HPDE6-E6E7 (cell line): ENCODE measurements around the gene ST3GAL6.

ENCODE experiments used
- DNase-seq: peaks from one replicate; pipeline ENCODE4 v3.0.0; 2011; ENCODE audit warnings: missing footprints; ENCODE audit errors: extremely low spot score

The ST3GAL6 gene, protein sequence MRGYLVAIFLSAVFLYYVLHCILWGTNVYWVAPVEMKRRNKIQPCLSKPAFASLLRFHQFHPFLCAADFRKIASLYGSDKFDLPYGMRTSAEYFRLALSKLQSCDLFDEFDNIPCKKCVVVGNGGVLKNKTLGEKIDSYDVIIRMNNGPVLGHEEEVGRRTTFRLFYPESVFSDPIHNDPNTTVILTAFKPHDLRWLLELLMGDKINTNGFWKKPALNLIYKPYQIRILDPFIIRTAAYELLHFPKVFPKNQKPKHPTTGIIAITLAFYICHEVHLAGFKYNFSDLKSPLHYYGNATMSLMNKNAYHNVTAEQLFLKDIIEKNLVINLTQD

DNA sequence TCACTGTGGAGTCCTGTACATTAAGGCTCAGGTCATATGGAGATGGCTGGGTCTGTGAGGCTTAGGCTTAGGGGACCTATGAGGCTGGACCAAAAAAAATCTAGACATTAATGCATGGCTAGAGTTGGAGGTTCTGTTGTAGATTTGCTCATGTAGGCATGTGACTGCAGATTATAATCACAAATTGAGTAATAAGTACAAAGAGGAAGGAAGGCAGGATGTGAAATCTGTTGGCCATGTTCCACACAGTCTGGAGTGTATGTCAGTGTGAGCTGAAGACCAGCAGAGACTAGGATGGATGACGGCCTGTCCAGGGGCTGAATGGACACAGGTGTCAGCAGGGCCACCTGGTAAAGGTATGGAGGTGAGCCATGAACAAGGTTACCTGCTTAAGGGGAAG is at the start of gene ST3GAL6:
TSS of gene ST3GAL6 (plus strand) at position 265 of the 400 bp plus-strand sequence. CDS start 5,101 bp downstream, outside the sequence.
- no peak for DNase-seq

DNA sequence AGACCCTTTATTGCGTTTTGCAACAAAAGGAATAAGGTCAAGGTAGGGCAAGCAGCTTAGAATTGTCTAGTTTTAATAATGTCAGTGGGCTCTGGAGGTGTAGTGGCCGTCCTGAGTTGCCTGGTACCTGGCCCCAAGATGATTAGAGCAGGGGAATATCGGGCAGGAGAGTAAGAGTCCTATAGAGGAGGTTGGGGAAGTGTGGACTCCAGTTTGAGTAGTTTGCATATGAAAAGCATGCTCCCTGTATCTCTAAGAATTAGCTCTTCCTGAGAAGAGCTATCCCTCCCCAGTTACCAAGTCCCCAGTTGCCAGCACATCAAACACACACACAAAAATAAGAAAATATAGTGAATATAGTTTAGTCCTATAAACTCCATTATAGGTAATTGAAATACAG is 49.2 kb upstream of the ST3GAL6 start:
- DNase-seq: no peak

DNA sequence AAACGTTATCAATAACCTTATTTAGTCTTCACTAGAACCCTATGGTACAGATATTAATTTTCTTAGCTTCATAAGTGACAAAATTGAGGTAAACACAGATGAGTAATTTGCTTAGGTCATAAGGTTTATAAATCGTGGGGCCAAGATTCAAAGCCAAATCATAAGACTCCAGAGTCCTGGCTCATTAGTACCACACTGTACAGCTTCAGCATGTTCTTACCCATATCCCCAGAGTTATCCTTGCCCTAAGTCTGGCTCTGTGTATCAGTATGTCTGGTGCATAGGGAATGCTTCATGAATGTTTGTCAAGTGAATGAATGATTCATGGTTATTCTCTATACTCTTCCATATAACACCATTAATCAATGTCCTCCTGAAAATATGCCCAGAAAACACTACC is 45.6 kb upstream of the ST3GAL6 start:
- DNase-seq: no peak

DNA sequence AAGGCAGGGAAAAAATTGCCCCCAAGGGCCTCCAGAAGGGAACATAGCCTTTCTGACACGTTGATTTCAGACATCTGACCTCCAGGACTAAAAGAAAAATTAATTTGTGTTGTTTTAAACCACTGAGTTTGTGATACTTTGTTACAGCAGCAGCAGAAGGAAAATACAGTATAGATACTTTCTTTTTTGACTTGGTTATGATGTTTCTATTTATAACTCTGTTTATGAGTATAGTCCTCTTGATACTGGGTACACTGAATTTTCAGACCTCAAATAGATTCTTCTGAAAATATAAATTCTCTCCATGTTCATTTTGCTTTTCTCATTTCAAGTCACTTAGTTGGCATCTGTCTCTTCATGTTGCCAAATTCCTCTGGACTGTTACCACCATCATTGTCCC is 44.4 kb upstream of the ST3GAL6 start:
- no peak for DNase-seq

DNA sequence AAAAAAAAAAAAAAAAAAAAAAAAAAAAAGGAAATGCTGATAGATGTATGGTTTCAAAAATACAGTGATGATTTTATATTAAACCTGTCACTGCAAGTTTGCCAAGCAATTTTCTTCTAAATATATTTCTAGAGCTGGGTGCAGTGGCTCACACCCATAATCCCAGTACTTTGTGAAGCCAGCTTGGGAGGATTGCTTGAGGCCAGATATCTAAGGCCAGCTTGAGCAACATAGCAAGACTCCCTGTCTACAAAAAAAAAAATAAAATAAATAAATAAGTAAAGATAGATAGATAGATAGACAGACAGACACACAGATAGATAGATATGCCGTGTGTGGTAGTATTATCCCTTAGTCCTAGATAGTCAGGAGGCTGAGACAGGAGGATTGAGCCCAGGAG is 41.4 kb upstream of the ST3GAL6 start:
- DNase-seq: no peak

DNA sequence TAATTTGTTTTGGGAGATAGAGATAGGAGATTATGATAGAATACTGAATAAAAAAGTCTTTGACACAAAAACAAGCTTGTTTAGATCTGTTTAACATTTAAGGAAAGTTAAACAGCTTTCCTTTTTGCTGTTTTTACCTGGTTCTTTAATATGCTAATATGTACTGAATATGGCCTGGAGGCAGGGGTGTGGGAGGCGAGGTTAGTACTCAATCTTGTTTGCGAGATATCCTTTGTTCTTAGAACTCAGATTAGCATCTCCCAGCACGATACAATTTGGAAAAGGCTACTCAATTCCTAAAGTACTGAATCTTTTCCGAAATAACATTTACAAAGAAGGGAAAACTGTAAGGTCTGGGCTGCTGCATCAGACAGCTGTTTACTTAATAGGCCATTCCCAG is 40.8 kb upstream of the ST3GAL6 start:
- DNase-seq: no peak

DNA sequence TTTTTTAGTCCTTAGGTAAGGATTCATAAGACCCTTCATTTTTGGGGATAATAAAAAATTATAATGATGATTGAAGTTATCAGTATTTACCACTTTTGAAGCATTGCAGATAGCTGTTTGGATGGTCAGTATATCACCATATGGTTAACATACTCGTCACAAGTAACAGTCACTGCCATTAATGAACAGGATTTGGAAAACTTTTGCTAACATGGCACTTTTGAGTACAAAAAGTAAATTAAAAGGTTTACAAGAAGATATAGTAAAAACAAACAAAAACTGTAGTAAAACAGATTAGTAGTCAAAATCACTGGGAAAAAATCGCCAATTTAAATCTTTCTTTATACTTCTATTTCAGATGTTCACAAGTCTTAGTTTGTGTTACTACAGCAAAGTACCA is 37.8 kb upstream of the ST3GAL6 start:
- no peak for DNase-seq

DNA sequence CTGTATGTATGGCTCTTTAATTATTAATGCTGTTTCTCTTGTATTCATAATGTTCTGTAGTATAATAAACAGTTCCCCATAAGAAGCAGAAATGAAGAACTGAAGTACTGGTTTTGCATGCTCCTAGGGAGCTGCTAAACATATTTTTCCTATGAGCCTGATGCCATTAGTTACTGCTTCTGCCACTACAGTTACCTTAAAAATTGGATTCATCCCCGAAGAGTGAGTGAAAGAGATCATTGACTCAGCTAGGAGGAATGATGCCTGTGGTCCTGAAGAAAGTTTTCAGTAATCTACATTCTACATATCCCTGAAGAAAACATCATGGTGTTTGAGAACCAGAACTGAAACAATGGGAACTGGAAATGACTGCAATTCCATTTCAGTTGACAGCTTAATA is 37.1 kb upstream of the ST3GAL6 start:
- no peak for DNase-seq

DNA sequence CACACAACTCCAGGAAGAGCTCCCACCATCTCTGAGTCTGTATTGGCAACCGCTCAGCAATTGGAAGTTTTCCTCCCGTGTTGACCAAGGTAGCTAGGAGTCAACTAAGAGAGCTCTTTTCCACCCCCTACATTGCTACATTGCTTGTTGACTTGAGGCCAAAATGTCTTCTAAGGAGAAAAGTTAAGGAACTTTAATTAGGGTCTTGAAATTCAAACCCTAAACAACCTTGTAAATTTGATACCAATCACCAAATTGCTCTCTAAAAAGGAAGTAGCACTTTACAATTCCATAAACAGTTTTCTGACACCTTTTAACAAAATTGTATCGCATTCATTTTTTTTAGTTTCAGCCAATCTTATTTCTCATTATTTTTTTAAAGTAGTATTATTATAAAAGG is 35.5 kb upstream of the ST3GAL6 start:
- DNase-seq: no peak

DNA sequence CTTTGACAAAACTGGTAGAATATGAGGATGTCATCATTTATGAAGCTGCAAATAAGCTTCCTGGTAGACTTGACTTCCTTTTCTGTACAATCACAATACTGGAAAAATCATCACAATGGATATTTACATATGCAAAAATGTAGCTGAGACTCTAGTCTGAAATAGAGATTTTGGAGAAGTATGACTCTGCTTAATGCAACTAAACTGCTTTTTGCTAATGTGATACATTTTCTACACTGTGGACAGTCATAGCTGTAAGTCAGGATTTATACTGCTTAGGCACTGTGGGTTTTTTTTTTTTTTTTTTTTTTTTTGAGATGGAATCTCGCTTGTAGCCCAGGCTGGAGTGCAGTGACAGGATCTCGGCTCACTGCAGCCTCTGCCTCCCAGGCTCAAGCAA is 34.5 kb upstream of the ST3GAL6 start:
- no peak for DNase-seq

DNA sequence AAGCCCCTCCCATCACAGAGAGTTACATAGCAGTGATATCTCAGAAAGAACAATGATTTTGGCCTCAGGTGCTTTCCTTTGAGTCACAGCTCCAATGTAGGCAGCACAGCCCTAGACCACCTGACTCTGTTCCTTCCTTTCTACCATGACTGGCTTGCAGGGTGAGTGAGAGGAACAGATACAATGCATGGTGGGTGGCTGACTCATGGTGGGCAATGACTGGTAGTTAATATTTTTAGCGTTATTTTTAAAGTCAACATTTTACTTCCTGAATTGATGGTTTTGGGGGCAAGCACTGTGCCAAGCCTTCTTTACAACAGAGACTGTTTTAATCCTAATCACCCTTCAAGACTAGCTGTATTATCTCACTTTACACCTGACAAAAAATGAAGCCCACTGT is 32.8 kb upstream of the ST3GAL6 start:
- no peak for DNase-seq

DNA sequence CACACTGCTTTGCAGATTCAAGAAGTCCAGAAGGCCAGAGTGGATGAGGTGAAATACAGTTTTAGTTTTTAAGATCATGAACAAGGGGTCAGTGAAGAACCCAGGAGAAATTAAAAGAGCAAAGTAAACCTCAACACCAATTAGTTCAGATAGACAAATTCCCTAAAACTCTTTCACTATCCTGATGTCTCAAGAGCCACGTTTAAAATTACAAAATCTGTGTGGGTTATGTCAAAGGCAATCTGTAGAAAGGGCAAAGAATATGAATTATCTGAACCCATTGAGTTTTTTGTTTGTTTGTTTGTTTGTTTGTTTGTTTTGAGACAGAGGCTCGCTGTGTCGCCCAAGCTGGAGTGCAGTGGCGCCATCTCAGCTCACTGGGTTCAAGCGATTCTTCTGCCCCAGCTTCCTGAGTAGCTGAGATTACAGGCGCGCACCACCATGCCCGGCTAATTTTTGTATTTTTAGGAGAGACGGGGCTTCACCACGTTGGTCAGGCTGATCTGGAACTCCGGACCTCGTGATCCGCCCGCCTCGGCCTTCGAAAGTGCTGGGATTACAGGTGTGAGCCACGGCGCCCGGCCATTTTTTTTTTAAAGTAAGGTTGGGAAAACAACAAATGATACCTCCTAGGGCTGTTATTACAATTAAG is 32.1 kb upstream of the ST3GAL6 start:
- DNase-seq: no peak

DNA sequence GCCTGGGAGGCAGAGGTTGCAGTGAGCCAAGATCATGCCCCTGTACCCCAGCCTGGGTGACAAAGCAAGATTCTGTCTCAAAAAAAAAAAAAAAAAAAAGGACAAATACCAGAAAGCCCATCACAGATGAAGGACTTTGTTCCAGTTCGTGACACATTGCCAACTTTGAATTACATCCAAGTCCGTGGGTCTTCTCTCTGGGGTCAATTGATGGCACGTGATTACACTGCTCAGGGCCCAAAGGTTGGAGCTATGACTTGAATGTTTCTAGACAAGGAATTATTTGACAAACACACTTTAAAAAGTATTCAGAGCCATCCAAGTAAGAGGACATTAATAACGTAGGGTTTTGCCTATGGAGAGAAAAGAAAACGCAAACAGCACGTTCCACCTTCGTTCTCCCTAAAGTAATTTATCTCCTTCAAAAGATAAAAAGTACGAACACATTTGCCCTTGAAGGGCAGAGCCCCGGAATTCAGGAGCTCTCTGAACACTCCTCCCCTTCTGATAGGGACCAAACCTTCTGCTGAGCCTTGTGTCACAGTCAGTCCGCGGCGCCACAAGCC is 31.3 kb upstream of the ST3GAL6 start:
- DNase-seq: no peak

DNA sequence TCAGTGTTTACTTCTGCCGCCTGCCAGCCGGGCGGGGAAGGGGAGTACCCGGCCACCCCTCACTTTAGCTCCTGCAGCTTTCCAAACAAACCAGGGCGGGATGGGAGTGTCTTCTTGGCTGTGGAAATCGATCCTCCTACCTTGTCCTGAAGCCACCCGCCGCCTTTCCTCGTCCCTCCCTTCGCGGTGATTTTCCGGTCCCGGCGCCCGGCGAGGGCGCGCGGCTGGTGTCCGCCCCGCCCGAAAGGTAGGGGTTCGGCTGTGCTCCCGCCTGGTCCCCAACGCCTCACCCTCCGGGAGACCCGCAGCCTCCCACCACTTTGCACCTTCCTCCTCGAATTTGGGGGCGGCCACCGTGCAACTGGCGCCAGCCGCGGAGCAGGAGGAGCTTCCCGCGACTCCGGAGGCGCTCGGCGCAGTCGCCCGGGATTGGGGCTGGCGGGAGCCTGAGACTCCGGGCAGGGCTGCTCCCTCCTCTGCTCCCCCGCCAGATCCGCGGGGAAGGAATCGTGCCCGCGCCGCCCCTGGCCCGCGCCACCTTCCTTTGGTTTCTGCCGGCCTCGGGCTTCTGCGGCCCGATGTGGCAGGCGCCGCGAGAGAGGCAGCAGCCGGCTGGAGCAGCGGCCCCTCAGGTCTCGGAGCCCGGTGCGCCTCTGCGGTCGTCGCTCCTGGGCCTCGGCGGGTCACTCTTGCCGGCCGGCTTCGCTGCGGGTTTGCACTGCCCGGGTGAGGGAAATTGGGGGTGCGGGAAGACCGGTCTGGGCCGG is 30.7 kb upstream of the ST3GAL6 start:
- no peak for DNase-seq

DNA sequence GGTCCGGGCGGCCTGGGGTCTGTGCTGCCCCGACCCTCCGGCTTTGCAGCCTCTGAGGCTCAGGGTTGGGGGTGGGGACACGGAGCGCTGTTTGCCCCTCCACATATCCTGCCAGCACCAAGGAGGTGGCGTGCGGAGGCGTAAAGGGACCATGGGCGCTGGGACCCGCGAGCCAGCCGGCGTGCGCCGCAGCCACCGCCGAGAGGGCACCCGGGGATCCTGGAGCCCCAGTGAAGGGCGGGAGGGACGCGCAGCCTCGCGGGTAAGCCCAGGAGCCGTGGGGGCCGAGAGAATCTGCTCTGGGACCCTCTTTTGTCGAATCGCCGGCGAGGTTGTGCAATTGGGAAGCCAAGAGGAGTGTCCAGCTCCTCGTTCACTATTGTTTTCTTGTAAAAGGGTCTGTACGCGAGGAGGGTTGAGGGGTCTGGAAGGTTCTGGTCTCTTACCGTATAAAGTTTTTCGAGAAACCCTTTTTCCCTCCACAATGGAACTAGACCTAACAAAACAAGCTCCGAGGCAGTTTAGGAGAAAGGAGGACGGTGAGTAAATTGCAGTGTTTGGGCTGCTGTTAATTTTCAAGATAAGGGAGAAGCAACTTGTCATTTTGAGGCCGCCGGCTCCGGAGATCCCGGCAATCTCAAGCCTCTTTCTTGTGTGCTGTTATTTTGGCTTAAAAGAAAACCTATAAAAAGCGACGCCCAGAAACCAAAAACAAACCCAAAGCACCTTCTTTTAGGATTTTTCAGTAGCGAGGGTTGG is 29.9 kb upstream of the ST3GAL6 start:
- no peak for DNase-seq

DNA sequence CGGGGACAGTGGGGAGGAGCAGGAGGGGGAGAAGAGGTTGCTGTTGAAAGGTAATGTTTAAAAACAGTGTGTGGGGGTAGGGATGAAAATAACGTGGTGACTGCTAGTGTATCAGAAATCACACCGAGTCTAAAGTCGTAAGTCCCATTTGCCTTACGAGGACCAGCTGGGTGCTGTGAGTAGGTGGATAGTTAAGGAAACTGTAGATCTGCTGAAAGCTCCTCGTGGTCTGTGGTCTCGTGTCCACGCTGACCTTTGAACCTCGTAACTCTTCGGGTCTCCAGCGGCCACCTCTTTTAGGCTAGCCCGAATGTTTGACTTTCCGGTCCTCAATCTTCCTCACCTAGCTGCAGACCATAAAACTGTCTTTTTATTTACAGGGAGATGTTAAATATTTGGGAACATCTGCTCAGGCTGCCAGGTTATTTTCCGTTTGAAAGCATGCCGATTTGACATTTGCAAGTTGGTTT is 29.3 kb upstream of the ST3GAL6 start:
- DNase-seq: no peak

DNA sequence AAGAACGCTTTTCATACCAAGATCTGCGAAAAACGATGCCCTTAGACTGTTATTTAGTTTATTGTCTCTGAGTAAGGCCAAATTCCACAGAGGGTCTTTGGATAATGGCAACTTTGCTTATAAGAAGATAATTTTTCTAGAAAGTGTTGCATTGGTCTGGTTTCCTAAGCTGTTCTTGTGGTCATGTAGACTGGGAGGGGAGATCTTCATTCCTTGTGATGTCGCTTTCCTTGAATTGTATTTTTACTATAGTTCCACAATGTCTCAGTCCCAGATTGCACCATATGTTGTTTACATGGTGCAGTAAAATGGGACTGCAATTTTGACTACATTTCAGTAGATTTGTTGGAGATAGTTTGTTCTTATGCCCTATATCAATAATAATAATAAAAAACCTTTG is 28.8 kb upstream of the ST3GAL6 start:
- no peak for DNase-seq

DNA sequence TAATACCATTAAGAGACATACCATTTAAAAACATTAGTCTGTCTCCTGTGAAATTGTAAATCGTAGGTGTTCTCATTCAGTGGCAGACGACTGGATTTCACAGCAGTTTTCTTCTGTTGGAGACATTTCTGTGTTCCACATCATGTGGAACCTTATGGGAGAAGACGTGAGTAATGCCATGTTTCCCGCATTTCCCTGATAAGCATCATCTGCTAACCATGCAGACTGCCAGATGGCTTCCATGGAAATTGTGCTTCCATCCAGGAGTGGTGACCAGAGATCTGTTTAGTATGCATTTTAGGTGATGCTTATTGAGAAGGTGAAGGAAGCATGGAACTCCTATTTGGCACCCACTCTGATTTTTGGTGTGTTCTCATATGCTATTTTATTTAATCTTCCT is 28.4 kb upstream of the ST3GAL6 start:
- DNase-seq: no peak

DNA sequence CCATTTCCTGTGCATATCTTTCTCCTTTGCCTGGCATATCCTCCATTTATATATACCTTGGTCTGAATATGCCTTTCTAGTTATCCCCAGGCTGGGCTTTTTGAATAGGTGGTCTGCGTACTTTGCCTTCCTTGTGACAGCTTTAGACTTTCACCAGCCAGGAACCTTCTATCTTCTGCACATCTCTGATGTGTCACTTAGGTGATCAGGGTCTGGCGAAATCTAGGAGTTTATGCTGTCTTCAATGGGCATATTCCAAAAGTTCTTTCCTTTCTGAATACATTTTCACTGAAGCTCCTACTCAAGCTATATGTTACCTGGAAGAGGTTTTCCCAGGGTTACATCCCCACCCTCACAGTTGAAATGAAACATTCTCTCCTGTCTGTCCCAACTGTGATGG is 27.8 kb upstream of the ST3GAL6 start:
- DNase-seq: no peak

DNA sequence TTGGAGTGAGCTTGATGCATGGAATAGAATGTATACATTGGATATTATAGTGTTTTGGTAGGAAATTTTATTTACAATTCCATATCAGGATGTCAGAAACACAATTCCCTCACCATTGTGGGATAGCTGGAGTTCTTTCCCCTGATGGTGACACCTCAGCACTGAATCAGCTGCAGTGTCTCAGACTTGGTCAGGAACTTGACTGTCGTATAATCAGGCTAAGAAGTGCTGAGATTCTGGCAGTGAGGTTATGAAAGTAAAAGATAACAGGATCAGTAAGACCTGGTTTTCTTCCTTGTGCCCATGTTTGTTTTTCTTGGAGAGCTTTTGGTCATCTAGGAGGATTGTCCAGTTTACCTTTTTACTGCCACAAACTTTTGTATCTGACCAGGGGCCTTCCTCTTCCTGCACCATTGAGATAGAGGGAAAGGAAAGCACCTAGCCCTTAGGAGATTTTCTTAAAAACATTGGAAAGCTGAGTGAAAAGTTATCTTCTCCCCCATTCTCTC is 27.3 kb upstream of the ST3GAL6 start:
- DNase-seq: no peak

DNA sequence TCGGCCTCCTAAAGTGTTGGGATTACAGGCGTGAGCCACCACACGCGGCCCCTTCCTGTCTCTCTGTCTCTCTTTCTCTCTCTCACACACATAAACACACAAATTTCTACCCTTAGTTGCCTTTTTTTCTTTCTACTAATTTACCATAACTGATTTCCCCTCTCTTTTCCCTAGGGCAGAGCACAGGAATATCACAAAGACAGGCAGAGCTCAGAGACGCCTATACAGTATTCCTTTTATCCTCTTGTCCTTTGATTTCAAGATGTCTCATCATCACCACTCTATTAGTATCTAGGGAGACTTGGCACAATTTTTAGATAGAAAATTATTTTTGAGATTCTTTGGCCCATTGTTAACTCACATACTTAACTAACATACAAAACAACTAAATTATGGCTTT is 25.8 kb upstream of the ST3GAL6 start:
- no peak for DNase-seq

DNA sequence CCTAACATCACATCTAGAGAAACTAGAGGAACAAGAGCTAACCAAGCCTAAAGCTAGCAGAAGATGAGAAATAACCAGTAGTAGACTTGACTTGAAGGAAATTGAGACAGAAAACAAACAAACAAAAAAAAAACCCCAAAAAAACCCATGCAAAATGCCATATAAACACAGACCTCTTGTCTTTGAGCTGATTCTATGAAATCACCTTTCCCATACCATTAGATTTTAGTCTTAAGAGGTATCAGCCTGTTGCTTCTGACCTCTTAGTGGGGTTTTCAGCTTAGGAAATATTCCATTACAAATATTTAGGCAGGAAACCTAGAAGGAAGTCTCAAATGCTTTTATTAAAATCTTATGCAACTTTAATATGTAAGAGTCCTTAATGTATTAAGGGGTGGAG is 23.9 kb upstream of the ST3GAL6 start:
- DNase-seq: no peak
